GM18508 (cell line): Measurements from ENCODE around the gene ARID5B.
"Not testable (repeated sequence)": the region's sequence is repeated elsewhere in the genome, so short reads cannot be mapped to it uniquely, and the experiment has no call there.

Source experiments
- ATAC-seq: cut with Tn5 transposase; IDR thresholded peaks from one replicate; pipeline ENCODE4 v1.9.1; 2021; ENCODE audit warnings: moderate number of reproducible peaks; ENCODE audit not compliant: insufficient read depth, unreplicated experiment

ARID5B gene, protein sequence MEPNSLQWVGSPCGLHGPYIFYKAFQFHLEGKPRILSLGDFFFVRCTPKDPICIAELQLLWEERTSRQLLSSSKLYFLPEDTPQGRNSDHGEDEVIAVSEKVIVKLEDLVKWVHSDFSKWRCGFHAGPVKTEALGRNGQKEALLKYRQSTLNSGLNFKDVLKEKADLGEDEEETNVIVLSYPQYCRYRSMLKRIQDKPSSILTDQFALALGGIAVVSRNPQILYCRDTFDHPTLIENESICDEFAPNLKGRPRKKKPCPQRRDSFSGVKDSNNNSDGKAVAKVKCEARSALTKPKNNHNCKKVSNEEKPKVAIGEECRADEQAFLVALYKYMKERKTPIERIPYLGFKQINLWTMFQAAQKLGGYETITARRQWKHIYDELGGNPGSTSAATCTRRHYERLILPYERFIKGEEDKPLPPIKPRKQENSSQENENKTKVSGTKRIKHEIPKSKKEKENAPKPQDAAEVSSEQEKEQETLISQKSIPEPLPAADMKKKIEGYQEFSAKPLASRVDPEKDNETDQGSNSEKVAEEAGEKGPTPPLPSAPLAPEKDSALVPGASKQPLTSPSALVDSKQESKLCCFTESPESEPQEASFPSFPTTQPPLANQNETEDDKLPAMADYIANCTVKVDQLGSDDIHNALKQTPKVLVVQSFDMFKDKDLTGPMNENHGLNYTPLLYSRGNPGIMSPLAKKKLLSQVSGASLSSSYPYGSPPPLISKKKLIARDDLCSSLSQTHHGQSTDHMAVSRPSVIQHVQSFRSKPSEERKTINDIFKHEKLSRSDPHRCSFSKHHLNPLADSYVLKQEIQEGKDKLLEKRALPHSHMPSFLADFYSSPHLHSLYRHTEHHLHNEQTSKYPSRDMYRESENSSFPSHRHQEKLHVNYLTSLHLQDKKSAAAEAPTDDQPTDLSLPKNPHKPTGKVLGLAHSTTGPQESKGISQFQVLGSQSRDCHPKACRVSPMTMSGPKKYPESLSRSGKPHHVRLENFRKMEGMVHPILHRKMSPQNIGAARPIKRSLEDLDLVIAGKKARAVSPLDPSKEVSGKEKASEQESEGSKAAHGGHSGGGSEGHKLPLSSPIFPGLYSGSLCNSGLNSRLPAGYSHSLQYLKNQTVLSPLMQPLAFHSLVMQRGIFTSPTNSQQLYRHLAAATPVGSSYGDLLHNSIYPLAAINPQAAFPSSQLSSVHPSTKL

GRCh38 chr10:61900829-61901792 is at the start of gene ARID5B:
TSS of gene ARID5B (plus strand) at chr10:61901699. CDS start at chr10:61901710, 11 bp downstream.
- ATAC-seq, result no peak

DNA sequence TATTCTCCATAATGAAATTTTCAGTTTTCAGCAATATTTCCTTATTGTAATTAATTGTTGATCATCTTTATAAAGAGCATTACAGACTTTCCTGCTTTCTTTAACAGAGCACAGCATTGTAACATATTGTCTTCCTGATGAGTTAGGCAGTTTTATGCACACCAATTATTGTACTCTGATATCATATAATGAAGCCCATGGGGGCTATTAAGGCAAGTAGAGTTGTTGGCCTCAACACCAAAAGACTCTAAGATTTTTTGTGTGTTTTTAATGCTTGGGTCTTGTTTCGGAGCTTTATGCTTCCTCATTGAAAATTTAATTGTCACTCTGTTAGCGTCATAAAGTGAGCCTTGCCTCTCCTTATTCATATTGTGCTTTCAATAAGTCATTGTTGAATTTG is 49.2 kb upstream of the ARID5B start:
- ATAC-seq, result no peak

GRCh38 chr10:61855771-61856170 is 45.7 kb upstream of the ARID5B start:
- no peak for ATAC-seq

DNA sequence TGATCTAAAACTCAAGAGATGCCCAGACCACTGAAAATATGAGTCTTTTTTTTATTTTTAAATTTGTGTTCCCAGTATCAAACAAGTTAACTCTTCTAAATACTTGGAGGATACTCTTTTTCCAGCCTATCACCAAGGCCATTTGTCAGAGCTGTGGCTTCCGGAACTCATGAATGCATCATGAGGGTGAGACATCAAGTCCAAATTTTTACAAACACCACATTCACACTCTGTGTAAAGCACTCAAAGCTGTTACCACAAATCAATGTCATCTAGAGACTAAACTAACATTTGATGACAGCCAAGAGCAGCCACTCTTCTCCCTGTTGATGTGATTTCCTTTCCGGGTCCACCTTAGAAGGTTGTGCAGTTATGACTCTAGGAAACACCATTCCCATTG is 43.8 kb upstream of the ARID5B start:
- no peak for ATAC-seq

DNA sequence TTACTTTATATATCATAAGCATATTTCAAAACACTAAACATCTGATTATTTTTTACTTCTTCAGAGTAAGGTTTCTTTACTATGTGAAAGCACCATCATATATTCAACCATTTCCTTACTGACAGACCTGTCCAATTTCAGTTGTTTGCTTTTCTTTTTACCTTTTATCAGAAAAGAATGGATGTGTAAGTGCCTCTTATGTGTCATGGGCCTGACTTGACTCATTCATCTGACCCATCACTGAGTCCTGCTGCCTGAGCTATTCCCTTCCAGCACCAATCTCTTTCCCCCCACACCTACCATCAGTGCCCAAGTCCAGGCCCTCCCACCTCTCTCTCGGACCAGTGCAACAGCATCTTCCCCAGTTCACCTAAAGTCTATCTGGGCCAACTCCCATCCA is 41.7 kb upstream of the ARID5B start:
- ATAC-seq, result no peak

- no peak for ATAC-seq
Observed at GRCh38 chr10:61860964-61861758, 40.3 kb upstream of the ARID5B start.

GRCh38 chr10:61863981-61864380 is 37.5 kb upstream of the ARID5B start:
- ATAC-seq, result no peak

GRCh38 chr10:61866700-61867368 is 34.7 kb upstream of the ARID5B start:
- ATAC-seq, result no peak

DNA sequence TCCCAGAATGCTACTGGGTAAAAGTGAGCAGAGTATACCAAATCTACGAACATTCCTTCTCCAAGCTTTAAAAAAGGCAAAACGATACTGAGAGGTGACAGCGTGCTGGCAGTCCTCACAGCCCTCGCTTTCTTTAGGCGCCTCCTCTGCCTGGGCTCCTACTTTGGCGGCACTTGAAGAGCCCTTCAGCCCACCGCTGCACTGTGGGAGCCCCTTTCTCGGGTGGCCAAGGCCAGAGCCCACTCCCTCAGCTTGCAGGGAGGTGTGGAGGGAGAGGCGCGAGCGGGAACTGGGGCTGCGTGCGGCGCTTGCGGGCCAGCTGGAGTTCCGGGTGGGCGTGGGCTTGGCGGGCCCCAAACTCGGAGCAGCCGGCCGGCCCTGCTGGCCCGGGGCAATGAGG is 34.1 kb upstream of the ARID5B start:
- not testable (repeated sequence) for ATAC-seq

GRCh38 chr10:61867817-61868216 is 33.7 kb upstream of the ARID5B start:
- ATAC-seq, result not testable (repeated sequence)

DNA sequence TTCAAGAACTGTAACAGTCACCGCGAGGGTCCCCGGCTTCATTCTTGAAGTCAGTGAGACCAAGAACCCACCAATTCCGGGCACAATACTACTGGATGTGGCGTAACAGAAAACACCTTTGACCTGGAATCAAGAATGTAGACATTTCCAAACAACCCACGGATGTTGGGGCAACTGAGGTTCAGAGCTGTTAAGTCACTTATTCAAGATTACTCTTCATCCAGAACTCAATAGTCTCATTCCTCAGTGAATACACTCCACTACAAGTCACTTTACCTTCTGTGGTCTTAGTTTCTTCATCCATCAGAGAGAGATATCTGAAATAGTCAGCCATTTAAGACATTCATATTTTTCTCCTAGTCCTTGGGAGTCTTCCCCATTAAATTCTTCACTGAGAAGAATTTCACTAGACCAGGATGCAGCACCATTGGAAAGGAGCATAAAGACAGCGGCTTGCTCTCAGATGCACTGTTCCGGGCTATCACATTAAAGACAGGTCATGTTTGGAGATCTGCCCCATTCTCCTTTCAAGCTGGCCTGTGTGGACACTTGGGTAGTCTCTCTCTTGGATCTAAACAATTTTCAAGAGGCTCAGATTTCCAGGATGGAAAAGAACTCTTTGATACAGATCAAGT is 32.3 kb upstream of the ARID5B start:
- ATAC-seq, result no peak

DNA sequence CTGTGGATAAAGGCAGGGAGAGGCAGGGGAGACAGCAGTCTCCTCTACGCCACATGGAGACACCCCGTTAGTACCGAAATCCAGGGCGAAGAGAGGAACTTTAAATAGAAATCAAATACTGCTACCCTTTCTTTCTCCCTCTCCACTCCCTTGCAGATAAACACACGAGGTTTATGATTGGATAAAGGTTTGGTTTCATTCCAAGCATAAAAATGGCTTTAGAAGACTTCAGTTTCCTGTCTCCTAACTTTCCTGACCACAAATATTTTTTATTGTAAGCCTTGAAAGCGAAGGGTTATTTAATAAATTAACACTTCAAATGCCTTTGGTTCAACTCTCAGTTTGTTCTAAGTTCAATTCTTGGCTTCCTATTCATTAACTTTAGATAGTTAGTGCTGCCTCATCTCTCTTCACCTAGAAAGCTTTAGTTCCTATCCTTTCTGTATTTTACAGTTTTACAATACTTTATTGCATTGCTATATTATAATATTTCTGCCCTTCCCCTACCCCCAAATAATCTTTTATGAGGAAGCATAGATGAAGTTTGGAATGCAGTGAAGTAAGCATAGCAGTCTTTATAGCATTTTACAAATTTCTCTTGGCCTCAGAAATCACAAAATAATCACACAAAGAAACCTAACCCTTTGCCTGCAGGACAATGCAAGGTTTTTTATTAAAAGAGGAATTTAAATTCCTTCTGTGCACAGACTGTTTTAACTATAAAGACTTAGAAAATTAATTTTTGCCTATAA is 31.5 kb upstream of the ARID5B start:
- no peak for ATAC-seq

DNA sequence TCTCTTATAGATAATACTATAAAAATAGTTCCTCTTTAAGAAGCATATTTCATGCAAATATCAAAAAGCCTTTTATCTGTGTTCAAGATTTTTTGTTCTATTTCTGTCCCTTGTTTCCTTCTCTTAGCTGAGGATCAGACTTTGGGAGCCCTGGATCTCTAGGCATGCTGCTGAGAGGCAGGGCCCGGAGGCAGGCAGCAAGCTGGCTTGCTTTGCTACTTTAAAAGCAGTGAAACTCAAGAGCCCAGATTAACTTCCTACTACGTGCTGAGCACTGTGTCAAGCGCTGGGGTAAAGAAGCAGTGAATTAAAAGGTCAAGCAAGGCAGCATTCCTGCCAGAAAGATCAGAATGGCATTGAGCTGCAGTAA is 31.0 kb upstream of the ARID5B start:
- ATAC-seq, result no peak

DNA sequence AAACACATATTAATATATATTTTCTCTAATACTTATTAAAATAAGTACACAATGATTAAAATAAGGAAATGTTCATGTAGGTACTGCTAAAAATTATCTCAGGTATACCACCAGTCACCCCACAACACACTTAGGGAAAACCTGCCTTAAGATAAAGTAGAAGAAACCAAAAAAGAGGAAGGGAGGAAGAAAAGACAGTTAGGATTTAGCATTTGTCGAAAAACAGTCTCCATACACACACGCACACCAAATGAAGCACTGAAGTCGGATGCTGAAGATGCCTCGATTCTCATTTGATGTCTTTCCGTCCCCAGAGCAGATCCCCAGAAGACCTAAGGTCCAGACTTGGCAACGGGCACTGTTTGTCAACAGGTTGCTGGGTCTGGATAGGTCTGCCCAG is 30.0 kb upstream of the ARID5B start:
- ATAC-seq, result no peak

DNA sequence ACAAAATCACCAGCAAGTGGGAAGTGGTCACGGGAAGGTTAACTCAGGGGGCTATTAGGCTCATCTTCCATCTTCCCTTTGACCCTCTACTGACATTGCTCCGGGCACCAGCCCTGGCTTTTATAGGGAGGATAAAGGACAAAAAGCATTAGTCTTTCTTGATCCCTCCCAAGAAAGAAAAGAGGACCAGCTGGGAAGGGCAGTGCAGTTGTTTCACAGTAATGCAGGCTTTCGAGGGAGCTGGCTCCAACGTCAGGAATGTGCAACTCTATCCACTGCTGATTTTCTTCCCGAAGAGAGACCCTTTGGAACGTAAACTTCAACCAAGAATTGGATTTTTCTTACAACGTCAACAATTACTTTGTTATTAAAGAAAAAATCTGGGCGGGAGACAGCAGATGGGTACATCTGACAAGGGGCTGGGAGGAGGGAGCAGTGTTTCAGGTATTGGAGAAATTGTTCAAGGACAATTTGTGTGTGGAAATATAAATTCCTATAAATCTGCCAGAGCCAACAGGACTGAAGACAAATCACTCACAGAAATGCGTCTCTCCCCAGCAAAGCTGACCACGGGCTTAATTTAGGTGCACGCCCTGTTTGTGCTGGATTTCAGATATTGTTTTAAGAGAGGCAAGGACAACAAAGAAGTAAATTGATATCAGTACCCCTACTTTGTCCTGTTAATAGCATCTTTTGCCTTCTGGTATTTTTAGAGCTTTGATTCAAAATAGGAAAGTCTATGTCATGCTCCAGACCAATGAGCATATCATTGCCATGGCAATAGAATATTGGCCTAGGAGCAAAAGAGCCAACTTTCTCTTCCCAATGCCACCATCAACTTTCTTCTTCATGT is 23.4 kb upstream of the ARID5B start:
- ATAC-seq, result no peak

DNA sequence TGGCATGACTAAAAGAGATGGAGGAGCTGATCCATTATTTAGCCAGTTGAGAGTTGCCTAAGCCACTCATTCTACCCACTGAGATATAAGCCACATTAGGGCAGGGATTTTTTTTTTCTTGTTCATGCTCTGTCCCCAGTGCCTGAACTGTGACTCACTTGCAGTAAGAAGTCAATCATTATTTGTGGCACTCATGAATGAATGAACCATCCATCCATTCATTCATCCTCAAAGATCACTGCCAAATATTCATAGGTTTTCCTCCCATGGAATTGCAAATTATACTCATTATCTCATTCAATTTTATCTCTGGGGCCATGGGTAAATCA is 22.8 kb upstream of the ARID5B start:
- ATAC-seq, result no peak
